Retina (tissue), 1 donor: ENCODE results near the gene ELOVL5.
"Not testable (repeated sequence)": the region's sequence is repeated elsewhere in the genome, so short reads cannot be mapped to it uniquely, and the experiment has no call there.

Source experiments
- DNase-seq: peaks from one replicate; pipeline ENCODE4 v3.0.0-alpha.2; 2016

ELOVL5 gene

DNA sequence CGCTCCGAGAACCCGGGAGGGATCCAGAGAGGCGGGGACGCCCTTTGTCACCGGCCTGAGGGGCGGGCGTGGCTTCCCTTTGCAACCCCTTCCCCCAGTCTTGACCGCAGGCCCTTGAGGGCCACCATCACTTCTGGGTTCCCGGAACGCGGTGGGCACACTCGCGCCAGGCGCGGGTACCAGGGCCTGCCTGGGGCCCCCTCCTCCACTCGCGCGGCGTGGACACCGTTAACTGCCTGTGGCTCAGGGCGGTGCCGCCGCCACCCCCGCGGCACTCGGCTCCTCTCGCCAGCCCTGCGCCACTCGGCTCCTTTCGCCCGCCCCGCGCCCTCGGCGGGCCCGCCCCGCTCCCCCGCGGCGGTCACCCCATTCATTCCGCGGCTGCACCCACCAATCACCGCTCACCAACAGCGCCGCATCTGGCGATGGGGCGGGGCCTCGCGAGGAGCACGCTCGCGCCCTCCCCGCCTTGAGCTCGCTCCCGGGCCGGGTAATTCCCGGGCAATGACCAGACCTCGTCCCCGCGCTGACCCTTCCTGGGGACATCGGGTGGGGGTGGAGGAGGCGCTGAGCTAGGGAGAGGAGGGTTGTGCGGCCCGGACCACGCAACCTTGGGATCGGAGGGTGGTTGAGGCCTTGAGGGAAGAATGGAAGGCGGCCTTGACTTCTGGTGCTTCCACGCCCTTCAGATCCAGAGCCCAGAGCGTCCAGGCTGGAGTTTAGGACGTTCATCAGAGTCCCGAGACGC is 10.5 kb upstream of the ELOVL5 start:
- DNase-seq, result peak; percentile 97

DNA sequence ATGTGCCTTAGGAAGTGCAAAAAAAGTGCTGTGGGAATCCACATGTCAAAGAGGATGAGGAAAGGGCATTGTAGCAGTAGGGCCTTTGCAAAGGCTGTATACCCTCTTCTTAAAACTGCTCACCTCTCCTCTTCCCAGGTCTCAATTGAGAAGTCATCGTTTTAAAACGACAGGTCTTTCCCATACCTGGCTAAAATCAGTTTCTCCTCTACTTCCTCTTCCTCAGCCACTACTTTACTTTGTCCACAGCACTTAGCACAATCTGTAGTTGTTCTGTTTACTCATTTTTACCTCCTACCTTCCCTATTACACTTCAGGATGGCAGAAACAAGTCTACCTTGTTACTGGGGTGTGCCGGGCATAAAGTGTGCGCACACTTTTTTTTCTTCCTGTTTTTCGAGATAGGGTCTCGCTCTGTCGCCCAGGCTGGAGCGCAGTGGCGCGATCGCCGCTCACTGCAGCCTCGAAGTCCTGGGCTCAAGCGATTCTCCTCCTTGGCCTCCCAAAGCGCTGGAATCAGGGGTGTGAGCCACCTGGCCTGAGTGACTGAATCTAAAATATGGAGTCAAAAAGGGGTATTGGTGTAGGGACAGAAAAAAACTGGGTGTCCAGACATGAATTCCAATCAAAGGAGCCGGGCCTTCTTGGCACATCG is 9.8 kb upstream of the ELOVL5 start:
- no peak for DNase-seq

DNA sequence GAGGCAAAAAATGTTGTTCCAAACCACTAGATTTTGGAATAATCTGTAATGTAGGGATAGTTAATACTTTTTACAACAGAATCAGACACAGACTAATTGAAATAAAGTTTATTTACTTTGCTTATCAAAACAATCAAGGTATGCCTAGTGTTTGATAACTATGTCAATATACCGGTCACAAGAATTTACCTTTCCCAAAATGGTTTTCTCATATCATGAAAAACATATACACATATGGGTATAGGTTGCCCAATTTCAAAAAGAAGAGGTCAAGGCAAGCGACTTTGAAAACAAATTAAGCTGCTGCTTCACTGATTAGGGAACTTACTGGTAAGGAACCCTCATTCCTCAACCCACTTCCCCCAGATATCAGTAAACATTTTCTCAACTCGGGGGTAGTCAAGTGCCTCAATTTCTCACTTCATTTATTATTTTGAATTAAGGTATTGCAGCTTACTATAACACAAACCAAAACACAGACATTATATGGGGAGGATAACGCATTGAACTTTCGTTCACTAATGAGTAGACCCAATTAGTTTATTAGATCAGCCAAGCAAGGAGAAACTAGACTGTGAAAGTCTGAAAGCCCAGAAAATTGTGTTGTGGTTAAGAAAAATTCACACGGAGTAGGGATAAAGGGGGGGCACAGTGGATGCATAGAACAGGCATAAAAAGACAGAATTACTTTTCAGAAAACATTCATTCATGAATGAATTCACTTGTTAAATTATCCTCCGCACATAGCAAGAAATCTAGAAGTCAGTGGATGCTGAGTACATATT is 9.0 kb upstream of the ELOVL5 start:
- no peak for DNase-seq

DNA sequence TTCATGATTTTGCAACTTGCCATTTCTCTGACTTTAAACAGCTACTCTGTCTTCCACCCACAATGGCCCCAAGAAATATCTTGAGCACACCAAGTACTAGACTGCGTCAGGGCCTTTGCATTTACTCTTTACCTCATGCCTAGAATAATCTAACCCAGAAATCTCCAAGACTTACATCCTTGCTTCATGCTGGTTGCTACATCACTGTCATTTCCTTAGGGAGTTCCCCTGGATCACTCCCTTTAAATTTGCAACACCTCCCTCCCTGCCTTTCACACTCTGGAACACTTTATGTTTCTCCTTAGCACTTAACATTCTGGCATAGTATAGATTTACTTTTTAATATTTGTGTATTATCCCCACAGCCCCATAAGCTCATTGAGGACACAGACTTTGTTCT is 4.9 kb upstream of the ELOVL5 start:
- no peak for DNase-seq

DNA sequence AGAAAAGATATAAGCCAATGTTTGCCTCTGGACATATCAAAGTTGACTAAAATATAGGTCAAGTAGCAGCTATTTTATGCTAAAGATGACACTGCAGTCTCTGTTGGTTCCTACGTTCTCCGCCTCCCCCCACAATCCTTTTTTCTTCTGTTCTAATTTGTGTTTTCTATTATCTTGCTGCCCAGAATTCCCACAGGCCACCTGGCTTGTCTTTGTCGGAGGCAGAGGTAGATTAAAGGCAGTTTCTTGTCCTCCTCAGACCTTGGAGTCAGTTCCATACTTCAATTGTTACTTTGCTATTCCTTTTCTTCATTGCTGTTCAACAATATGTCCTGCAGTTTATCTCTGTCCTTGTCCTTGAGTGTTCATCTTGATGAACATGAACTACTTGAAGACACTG is 3.6 kb upstream of the ELOVL5 start:
- no peak for DNase-seq

DNA sequence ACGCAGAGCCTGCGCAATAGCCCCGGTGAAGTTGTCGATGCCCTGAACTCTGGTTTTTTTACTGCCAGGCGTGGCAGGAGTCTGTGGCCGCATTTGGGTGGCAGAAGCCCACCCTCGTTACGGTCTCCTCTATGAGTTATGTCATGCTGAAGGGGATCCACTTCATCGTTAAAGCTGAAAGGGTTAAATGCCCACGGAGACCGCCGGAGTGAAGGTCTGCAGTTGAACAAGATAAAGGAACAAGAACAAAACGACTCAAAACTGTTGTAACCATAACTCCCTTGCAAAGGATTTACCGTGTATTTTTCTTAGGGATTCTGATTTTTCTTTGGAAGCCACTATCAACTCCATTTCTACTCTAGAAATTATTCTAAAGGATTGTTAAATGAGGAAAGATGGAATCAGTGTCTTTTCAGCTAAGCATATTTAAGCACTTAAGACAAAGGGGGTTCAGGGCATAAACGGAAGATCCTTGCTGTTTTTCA is 501 bp upstream of the ELOVL5 start:
- DNase-seq, result no peak

DNA sequence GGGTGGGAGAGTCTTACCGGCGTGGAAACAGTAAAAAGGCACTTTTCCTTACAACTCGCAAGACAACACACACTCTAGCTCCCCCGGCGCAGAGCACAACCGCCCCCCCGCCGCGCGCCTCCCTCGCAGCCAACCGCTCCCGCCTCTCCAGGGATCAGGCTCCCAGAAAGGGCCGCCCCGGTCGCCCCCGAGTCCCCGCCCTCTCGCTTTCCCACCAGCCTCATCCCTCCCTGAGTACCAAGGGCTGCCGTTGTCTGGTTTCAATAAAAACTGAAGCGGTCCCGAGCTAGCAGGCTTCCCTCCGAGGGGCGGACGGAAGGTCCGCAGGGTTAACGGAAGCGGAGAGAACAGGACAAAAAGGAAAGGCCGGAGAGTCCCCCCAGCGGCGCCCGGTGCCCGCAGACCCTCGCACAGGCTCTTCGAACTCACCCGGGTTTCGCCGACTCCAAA is 804 bp downstream of the ELOVL5 start:
- peak; percentile 93 for DNase-seq

DNA sequence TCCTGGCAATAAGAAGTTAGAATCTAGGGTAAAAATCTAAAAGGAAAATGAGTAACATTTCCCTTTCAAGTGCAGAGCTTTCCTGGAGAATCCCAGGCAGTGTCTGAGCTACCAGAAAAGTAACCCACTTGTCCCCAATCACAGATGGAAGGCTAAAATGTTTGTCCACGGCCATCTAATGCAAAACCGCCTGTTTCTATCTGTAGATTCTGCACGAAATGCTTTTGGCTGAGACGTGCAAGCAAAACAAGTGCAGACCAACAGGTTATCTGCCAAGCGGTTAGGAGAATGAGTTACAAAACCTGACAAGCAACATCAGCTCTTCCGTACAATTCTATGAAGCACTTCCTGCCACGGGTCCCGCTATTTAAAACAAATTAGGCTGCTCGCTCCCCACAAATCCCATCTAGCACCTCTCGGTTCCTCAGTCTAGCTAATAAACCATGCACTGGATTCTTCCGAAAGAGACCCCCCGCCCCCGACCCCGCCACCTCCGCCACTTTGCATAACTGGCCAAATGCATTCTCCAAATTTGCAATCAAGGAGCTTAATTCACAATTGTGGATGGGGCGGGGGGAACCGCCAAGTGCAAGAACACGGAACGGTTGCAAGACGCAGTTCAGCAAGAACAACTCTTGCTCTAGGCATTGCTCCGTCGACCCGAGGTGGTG is 1.4 kb downstream of the ELOVL5 start:
- no peak for DNase-seq

DNA sequence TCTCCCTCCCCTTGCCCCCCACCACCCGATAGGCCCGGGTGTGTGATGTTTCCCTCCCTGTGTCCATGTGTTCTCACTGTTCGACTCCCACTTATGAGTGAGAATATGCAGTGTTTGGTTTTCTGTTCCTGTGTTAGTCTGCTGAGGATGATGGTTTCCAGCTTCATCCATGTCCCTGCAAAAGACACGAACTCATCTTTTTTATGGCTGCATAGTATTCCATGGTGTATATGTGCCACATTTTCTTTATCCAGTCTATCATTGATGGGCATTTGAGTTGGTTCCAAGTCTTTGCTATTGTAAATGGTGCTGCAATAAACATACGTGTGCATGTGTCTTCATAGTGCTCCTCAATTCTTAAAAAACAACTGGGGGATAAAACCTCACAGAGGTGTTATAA is 2.7 kb downstream of the ELOVL5 start:
- DNase-seq, result not testable (repeated sequence)

DNA sequence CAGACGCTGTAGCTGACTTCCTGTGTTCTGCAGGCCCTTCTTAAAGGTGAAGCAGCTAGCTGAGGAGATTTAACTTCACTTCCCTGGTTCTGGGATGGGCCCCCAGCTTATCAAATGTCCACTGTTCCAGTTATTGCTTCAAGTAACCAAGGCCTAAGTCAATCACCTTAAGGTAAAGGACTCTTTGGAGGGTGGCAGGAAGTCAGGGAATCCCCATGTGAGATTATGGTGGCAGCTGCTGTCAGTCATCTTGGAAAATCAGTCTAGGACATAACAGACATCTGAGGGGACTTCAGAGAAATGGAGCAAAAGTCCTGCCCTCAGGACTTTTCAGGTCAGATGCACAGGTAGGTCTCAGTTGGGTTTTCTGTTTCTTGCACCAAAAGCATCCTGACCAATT is 3.8 kb downstream of the ELOVL5 start:
- DNase-seq, result no peak

DNA sequence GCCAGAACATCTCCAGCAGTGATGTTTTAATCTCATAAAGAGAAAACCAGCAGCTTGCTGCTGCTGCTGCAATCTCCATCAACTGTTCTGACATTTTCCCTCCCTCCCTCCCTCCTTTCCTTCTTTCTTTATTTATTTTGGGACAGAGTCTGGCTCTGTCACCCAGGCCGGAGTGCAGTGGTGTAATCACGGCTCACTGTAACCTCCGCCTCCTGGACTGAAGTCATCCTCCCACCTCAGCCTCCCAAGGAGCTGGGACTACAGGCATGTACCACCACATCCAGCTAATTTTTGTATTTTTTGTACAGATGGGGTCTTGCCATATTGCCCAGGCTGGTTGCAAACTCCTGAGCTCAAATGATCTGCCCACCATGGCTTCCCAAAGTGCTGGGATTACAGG is 5.7 kb downstream of the ELOVL5 start:
- no peak for DNase-seq

DNA sequence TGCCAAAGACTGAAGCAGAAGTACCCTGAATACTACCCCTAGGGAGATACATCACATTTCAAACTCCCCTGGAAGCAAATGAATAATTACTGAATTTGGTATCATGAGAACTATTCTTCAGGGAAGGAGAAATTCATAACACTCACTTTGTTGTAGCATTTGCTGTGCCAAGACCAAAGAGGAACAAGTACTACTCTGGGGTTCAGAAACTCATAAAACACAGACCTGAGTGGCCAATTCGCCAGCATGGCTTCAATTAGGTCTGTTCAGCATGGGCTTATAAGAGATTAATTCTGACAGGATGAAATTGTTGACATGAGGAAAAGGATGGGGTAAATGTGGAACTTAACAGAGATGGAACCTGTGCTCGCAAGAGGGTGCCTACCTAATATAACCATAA is 6.5 kb downstream of the ELOVL5 start:
- no peak for DNase-seq

DNA sequence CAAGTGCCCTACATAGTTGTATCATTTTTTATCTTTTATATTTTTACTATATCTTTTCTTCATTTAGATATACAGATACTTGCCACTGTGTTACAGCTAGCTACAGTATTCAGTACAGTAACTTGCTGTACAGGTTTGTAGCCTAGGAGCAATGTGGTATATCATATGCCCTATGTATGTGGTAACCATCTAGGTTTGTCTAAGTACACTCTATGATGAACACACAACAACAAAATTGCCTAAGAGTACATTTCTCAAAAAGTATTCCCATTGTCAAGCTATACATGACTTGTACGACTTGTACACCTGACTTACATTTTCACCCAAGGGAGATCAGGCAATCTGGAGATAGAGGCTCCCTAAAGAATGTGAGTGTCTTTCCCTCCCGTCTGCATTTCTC is 8.2 kb downstream of the ELOVL5 start:
- DNase-seq, result no peak

DNA sequence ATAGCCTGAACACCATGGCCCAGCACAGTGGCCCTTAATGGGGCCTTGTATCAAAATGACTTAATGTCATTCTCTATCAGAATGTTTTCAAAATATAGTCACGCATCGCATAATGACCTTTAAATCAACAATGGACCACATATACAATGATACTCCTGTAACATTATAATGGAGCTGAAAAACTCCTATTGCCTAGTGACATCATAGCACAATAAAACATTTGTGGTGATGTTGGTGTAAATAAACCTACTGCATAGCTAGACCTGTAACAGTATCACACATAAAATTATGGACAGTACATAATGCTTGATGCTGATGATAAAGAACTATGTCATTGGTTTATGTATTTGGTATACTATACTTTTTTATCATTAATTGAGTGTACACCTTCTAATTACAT is 9.3 kb downstream of the ELOVL5 start:
- DNase-seq, result no peak

DNA sequence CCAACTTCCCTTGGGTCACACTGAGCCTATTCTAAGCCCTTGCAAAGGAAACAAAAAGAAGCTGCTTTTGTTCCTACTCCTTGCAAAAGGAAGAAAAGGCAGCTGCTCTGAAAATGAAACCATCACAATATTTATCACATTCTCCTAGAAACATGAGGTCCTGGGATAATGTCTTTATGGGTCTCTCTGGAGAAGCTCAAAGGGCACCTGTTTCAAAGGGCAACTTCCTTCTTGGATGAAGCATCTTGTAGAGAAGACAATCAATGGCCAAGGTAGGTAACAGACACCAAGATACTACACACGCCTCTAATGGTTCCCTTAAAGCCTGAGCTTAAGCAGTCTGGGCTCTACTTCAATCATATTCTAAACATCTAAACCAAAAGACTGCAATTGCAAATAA is 10.4 kb downstream of the ELOVL5 start:
- no peak for DNase-seq

DNA sequence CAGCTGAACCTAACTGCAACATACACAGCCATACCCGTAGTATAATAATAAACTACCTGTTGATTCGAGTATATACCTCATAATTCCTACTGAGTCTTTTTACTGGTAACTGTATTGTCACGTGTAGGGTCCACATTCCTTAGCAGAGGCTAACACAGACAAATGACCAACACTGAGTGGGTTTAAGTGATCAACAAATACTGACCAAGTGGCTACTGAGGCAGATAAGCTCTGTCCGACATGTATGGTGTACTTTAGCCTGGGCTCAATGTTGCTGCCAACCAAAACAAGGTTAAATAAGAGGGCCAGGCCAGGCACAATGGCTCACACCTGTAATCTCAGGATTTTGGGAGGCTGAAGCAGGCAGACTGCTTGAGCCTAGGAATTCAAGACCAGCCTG is 12.7 kb downstream of the ELOVL5 start:
- no peak for DNase-seq

DNA sequence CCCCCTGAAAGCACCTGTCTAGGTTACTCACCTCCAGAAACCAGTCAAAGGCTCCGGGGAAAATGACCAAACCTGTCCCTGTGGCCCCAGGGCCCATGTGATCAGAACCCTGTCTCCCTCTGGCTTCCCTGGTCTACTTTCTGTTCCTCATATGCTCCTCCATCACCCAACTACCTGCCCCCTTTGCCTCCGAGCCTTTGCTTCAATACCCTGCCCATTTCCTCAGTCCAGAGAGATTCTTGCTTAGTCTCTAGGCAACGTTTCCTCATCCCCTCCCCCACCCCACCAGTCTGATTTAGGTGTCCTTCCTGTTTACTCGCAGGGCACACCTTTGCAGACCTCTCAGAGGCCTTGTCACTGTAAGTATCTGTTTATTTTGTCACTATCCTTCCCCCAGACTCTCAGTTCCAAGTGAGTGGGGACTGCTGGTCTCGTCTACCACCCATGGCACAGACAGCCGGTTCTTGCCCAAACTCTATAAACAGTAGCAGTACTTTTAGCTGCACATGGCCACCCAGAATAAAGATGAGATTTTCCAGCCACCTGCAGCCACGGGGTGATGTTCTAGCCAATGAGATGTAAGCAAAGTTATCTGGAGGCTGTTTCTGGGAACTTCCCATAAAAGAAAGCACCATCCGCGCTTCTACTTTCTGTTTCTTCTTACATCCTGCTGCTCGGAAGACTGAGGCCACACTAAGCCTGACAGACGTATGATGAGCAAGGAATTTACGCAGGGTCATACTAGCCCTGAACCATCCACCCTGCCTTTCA is 13.3 kb downstream of the ELOVL5 start:
- DNase-seq, result no peak

DNA sequence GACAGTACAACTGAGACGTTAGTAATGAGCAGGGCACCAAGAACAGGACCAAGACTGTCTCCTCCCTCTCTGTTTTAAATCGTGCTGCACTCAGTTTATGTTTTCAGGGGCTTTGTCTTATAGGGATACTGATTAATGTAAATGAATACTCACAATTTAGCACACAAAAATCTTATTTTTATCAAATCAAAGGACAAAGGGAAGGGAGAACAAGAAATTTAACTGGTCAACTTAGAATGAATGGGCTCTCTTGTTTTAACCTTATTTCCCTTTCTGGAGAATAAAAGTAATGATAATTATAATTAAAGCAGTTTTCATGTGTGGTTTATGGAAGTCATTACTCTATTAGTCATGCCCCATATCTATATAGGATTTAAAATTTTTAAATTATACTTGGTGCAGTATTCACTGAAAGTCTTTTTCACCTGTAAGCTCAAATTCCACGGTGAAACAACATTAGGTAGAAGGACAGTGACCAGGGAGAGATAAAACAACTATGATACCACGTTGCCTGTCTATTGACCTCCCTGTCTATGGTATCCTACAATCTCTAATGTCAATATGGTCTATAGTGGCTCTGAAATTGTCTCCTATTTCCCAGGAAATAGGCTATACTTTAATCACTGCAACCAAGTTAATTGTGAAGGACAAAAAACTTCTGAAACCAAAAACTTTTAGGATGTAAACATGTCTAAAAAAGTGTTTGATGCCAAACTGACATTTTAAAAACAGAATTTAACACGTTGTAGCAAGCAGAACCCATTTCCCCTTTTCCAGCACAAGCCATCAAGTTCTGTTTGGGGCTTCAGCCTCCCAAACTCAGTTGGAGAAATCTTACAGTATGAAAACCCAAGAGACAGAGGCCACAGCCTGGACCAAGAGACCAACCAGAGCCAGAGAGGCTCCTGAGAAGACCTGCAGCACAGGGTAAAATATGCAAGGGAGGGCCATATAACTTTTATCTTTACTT is 15.0 kb downstream of the ELOVL5 start:
- no peak for DNase-seq

DNA sequence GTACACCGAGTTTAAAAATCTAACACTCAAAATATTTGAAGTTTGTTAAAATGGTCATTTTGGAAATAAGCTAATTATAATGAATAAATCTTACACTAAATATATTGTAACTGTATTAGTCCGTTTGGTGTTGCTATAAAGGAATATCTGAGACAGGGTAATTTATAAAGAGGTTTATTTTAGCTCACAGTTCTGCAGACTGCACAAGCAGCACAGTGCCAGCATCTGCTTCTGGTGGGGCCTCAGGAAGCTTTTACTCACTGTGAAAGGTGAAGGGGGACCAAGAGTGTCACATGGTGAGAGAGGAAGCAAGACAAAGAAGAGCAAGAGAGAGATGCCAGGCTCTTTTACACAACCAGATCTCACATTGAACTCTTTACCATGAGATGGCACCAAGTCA is 17.1 kb downstream of the ELOVL5 start:
- DNase-seq, result no peak

DNA sequence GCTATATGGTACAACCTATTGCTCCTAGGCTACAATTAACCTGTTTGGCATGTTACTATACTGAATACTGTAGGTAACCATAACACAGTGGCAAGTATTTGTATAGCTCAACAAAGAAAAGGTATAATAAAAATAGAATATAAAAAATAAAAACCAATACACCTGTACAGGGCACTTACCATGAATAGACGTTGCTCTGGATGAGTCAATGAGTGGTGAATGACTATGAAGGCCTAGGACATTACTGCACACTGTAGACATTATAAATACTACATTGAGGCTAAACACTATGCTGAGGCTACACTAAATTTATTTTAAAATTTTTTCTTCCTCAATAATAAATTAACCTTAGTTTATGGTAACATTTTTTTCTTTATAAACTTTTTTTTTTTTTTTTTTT is 18.6 kb downstream of the ELOVL5 start:
- no peak for DNase-seq

DNA sequence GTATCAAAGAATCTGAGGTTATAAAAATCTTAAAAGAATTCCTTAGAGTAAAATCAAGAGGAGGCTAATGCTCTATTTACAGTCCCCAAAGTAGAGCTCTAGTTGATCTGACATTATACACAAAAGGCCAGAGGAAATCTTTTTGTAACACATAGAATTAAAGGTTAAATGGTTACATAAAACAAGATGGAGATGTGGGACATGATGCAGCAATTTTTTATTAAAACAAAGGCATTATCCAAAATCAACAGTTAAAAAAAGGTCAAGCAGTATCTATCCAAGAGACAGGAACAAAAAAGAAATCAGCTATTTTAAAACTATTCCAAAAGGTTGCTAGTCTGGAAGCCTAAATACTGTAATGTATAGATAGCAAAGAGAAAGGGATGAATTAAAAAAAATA is 20.4 kb downstream of the ELOVL5 start:
- no peak for DNase-seq
